ENCODE measurements around the gene CCNJL.
A peak's percentile ranks its signal among the peaks of the same experiment; 100 is the strongest.
"Not testable (repeated sequence)": the region's sequence is repeated elsewhere in the genome, so short reads cannot be mapped to it uniquely, and the experiment has no call there.

Gene CCNJL

DNA sequence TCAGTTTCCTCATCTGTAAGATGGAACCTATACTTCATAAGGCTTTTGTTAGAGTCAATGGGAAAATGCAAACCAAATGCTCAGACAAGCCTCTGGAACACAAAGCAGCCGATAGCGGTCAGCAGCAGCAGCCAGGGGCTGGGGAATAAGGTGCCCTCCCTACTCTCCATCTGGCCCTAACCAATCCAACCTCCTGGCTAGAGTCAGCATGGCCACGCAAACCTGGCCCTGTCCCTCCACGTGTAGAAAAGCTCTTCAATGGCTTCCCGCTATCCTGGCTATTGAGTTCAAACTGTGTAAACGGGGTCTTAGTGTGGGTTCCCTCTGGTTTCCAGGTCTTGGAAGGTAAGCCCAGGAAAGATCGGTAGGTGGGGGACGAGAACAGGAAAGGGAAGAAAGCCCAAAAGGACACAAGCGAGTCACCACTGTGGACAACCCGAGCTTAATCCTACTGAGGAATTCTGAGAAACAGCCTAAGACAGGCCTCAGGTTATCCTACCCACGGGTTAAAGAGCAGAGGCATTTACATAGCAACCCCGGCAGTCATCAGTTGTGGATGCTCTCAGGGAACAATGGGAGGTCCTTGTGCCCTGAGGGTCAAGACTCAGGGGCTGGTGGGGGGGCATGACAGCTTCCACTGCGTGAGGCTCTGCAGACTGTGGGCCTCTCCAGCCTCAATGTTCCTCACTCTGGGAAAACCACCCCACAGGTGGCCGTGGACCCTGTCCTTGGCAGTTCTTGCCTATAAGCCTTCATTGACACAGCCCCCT is 52.2 kb downstream of the CCNJL start:
- DNase-seq, result peak; percentile 71

DNA sequence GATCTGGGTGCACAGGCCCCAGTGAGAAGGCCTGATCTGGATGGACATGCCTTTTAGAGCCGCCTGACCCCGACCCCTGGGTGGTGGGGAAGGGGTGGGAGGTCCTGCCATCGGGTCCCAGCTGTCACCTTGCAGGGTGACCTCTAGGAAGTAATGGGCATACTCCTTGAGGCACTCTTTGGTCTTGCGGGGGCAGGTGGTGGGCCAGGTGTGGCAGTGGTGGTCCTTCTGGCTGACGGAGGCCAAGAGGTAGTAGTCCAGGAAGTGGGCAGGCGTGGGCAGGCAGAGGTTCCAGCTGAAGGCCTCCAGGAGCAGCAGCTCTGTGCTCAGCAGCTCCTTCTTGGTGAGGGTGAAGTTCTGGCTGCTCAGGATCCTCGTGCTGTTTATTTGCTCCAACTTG is 53.0 kb downstream of the CCNJL start:
- DNase-seq, result no peak

DNA sequence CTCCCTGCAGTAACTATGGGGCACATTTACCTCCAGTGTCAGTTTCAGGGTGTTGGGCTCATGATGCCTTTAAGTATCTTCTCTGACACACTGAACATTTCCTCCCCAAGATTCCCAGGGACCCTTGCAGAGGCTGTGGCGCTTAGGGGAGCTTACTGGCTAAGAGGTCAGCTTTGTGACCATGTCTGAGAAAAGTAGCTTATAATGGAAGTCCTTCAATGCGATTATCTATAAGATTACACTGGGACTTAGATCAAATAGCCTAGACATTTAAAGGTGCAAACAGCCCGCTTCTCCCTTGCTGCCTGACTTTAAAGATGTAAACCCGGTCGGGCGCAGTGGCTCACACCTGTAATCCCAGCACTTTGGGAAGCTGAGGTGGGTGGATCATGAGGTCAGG is 57.7 kb downstream of the CCNJL start:
- DNase-seq, result no peak

DNA sequence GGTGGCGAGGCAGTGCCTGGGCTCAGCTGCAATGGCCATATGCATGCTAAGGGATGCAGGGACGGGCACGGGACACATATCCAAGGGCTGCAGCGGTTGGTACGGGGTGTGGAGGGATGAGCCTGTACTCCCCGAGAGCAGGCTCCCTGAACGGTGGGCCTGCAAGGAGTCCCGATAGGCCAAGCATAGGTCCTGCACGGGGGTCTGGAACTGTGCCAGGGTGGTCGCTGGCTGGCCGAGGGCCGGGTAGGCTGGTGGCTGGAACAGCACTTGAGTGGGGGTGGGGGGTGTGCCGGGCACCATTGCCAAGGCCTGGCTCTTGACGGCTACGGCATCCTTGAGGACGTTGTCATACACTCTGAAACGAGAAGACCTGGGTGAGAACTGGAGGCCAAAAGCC is 58.9 kb downstream of the CCNJL start:
- no peak for DNase-seq

DNA sequence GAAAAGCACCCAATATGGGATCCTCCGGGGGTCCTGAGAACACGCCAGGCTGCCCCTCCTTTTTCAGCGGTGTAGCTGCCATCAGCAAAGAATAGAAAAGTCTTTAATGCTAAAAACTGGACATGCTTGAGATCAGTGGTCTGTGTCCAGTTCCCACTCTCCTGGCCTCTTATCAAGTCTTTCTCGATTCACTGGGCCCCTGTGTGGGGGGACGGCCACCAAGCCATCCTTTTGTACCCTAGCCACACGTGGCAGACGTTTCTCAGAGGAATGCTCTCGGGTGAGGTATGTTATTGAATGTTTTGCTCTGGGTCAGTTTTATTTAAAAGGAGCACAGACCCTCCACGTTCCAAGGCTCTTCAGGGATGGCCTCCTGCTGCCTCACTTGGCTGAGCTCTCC is 59.4 kb downstream of the CCNJL start:
- no peak for DNase-seq

DNA sequence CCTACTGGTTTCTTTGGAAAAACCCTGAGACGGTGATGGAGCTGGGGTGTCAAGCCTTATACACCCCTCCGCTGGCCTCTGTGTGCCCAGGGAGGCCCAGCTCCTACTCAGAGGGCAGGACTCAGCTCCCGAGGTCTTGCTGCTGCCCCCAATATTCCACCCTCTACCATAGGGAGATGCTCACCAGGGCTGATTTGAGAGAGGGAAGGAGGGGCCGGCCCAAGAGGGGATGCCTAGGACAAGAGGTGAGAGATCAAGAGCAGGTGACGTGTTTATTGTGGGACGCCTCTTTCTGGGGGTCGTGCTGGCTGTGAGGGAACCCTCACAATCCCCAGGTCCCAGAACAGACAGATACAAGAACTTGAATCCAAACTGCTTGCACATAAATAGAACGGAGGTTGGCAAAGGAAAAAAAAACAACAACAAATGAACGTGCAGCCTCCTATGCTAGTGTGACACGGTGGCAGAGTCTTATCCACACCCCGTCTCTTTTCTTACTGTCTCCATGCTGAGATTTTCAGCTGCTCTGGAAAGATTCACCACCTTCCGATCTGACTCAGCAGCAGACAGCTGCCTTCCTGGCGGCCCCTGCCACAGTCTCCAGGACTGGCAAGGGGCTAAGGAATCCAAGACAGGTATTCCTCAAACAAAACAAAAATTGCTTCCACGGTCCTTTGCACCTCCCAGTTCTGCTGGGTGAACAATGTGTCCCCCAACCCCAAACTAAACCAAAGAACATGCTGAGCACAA is 60.8 kb downstream of the CCNJL start:
- no peak for DNase-seq

DNA sequence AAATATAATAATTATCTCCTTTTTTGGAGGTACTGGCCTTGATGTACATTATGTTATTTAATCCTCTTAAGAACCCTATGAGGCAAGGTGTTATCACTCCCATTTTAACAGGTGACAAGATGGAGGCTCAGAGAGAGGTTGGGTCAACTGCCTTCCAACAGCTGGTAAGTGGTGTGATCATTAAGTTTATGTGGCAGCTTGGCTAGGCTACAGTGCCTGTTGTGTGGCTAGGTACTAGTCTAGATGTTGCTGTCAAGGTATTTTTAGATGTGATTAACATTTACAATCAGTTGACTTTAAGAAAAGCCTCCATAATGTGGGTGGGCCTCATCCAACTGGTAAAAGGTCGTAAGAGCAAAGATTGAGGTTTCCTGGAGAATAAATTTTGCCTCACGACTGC is 61.5 kb downstream of the CCNJL start:
- DNase-seq, result no peak

DNA sequence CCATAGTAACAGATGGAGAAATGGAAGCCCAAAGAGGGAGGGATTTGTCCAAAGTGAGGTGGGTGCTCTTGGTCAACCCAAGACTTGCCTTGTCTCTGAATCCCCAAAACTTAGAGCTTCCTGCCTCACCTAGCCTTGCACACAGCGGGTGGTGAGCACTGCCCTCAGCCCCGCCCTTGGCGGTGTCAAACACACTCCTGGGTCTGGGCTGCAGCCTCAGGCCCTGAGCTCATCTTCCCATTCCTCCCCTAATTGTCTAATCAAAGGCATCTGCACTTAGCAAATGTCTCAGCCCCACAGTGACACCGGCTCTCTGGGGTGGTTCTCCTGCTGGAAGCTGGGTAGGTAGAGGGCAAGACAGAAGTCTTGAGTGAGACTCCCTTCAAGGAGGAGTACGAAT is 62.1 kb downstream of the CCNJL start:
- no peak for DNase-seq

DNA sequence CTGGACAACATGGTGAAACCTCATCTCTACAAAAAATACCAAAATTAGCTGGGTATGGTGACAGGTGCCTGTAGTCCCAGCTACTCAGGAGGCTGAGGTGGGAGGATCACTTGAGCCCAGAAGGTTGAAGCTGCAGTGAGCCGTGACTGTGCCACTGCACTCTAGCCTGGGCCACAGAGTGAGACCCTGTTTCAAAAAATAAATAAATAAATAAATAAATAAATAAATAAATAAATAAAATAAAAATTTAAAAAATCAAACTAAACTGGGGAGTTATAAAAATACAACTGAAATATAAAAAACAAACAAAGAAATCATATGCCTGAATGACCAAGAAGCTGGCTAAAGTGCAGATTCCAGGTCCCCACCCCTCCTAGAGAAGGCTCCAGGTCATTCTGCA is 62.8 kb downstream of the CCNJL start:
- not testable (repeated sequence) for DNase-seq

DNA sequence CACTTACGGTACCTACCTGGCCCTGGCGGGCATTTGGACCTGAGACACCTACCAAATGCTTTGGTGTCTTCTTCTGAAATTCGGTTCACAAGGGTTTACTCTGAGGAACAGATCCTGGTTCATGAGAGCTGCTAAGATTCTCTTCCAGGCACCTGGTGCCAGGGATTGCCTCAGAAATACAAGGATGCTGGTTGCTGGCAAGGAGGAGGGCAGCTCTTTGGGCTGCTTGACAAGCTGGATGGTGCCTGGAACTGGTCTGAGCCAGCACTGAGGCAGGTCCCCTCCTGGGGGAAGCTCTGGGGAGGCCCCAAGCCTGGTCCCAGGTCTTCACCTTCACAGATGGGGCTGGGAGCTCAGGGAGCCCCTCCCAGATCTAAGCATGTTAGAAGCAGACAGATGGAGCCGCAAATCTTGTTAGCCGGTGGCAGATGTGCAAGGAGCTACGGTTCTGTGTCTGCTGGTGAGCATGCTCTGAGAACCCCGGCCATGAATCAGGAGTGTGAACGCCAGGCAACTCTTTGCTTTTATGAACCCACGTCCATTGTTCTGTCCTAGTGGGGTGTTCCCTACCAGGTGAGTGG is 66.8 kb downstream of the CCNJL start:
- DNase-seq, result no peak

DNA sequence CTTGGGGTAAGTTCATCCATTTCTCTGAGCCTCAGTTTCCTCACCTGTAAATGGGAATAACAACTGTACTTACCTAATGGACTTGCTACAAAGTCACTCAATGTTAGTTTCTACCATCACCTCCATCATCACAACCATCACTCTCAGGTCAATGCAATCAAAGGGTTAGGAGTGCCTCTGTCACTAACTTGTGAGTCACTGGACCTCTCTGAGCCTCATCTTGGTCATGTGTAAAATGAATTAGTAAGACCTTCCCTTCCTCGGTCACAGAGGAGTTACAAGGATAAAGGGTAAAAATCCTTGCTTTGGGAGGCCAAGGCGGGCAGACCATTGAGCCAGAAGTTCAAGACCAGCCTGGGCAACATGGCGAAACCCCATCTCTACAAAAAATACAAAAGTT is 70.2 kb downstream of the CCNJL start:
- DNase-seq, result no peak

DNA sequence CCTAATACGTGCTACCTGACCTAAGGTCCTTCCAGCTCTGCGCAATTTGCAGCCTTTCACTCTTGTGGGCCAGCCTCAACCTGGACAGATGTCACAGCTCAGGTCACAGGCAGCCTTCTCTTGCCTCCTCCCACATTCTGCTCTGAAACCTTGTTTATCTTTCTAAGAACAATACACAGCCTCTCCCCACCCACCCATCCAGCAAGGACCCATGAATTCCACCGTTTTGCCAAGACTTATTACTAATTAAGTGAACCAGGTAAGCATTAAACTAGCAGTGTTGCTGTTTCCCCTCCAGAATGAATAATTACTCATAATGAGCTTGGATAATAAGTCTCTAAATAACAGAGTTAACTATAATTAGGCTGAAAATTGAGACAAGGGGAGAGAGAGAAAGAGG is 72.0 kb downstream of the CCNJL start:
- DNase-seq, result no peak

DNA sequence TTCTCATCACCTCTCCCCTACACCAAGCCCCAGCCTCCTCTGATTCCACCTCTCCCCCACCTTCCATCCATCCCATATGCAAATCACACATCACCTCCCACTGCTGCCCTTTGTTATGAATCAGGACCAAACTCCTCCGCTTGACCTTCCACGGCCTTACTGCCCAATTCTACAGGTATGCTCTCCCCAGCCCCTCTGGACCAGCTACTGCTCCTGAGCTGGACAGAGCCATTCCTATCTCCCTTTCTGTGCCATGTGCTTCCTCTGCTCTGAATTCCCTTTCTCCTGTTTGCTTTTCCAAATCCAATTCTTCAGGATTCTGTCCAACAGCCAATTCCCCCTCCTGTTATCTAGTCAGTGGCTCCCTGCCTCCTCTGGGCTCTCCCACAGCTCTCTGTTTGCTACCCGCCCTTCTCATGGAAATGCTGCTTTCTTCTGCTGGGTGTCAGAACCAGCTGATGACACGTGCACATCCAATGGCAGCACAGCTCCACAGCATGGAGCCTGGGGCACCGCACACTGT is 74.7 kb downstream of the CCNJL start:
- DNase-seq, result no peak

DNA sequence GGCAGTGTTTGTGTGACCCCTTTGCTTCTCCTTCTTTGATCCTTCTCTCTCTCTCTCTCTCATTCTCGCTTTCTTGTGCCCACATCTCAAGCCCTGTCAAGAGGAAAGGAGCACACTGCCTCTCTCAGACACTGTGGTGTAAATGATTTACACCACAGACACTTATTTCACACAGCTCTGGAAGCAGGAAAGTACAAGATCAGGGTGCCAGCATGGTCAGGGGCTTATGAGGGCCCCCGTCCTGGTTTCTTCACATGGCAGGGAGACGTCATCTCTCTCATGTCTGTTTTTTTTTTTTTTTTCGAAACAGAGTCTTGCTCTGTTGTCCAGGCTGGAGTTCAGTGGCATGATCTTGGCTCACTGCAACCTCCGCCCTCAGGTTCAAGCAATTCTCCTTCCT is 76.6 kb downstream of the CCNJL start:
- no peak for DNase-seq

DNA sequence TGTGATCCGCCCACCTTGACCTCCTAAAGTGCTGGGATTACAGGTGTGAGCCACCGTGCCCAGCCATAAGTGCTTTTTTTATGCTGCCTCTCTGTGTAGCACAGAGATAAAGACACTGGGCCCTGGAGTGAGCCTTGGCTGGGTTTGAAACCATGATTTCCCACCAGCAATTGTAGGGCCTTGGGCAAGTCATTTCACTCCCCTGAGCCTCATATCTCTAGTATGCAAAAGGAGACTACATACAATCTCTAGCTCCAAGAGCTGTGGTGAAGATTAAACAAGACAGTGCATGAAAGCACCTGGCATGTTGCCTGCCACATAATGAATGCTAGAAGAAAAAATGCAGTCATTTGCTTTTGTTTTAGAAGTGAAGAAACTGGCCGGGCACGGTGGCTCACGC is 79.1 kb downstream of the CCNJL start:
- DNase-seq, result no peak

DNA sequence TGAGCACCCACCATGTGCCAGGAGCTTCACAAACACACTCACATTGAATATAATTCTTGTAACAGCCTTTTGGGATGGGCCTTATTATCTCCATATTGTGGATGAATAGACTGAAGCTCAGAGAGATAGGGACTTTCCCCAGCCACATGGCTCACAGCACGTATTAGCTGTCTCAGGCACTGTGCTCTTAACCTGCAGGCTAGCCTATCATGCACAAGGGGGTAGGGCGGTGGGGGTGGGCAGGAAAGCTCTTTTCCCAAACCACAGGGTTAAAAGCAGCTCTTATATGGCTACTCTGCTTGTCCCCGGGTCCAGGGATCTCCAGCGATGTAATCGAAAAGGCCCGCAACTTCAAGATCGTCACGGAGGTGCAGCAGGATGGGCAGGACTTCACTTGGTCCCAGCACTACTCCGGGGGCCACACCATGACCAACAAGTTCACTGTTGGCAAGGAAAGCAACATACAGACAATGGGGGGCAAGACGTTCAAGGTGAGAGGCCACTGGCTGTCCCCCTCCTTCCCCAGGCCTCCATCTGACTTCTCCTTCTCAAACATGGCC is 80.5 kb downstream of the CCNJL start:
- DNase-seq, result no peak

DNA sequence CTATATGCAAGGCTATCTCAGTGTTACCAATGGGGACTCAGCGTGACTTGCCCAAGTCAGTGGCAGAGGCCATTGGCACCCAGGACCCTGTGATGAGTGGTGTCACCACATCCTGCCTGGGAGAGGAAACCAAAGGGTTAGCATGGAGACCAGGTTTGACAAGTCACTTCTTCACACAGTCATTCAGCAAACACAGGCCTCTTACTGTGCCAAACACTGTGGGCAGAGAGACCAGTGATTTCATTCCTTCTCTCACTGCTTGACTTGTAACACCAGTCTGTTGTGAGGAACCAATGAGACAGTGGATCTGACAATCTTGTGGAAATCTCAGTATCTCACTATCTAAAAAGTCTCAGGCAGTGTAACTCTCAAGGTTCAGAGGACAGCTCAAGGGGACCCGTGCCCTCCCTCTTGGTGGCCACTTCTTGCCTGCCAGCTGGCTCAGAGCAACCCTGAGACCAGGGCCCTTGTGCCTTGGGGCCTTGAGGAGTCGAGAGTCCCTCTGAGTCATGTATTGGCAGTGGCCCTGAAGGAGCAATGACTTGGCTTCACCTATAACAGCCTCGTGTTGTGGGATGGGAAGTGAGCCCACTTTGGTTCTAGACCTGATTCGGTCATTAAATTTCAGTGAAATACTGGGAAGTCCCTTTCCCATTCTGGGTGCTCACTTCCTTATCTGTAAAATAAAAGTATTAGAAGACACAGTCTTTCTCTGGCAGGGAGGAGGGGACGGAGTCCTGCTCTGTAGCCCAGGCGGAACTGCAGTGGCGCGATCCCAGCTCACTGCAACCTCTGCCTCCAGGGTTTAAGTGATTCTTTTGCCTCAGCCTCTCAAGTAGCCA is 81.5 kb downstream of the CCNJL start:
- no peak for DNase-seq

DNA sequence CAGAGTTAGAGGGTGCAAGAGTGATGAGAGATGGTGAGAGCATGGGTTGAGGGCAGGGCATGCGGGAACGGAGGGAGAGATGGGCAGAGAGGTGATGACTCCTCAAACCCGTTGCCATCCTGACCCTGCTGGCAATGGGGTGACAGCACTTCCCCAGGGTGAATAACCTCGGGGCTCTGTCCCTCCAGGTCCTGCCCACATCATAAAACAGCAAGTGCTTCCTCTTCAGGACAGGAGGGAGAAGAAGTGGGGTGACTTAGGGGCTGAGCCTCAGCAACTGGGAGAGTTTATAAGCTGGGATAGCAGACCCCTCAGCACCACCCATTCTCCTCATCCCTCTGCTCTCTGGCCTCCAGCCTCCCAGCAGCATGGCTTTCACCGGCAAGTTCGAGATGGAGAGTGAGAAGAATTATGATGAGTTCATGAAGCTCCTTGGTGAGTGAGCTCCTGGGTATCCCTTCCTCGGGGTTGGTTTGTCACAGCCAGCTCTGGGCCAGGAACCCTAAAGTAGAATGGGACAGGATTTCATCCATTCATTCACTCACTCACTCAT is 83.1 kb downstream of the CCNJL start, which contains the start of gene FABP6:
Gene FABP6, plus strand, starts transcription at position 317 of the 553 bp plus-strand sequence. Its CDS starts 52 bp downstream, at position 369.
- DNase-seq, result no peak

DNA sequence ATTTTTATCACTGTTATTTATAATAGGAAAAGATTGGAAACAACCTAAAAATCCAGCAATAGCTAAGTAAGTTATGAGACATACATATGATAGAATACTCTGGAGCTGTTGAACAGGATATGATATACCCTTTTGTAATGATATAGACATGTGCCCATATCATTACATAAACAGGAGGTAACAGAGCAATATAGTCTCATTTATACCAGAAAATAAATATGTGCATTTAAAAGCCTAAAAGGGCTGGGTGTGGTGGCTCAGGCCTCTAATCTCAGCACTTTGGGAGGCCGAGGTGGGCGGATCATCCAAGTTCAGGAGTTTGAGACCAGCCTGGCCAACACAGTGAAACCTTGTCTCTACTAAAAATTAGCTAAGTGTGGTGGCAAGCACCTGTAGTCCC is 85.4 kb downstream of the CCNJL start:
- no peak for DNase-seq

DNA sequence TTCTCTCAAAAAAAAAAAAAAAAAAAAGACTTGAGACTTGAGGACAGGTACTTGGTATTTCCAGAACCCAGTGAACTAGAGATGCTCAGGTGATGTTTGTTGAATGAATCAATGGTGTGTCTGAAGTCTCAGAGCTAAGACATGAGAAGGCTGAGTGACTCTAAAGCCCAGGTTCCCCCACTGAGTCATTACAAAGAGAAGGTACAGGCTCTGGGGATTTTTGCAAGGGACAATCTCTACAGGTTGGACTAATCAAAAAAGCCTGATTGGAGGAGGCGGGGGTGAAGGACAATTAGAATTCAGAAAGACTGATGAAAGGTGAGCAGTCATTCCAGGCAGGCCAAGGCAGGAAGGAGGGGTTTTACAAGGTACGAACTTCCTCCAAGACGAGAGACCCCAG is 91.3 kb downstream of the CCNJL start:
- no peak for DNase-seq

DNA sequence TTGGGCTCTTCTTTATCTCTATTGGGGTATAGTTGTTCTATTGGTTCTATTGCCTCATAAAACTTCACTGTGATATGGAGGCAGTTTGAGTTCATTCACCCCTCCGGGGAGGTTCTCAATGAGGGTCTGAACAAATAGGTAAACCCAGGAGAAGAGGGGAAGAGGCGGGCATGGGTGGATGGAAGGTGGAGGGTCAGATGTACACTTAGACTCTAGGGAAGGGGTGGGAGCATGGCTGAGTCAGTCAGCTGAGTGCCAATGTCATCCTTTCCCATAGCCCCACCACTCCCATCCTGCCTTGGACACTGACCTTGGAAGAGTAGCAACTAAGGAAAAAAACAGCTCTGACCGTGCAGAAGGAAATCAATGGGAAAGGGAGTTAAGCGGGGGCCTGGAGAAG is 93.0 kb downstream of the CCNJL start:
- DNase-seq, result no peak

DNA sequence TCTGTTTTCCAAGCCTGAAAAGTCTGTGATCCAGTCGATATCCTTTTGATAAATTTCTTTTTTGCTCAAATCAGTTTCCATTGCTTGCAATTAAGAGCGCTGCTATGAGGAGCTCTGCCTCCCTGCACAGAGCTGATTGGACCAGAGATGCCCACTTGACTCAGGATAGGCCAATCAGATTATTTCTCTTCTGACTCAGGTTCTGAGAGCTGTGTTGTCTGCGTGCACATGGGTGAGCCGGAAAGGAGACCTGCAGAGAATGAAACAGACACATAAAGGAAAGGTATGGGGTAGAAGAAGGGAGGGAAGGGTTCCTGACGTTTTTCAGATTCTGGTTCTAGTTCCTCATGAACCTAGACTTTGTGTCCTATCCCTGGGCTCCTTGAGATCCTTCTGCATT is 98.8 kb downstream of the CCNJL start:
- DNase-seq, result no peak
